ENCODE data around the gene KMT5C.

The KMT5C gene

DNA sequence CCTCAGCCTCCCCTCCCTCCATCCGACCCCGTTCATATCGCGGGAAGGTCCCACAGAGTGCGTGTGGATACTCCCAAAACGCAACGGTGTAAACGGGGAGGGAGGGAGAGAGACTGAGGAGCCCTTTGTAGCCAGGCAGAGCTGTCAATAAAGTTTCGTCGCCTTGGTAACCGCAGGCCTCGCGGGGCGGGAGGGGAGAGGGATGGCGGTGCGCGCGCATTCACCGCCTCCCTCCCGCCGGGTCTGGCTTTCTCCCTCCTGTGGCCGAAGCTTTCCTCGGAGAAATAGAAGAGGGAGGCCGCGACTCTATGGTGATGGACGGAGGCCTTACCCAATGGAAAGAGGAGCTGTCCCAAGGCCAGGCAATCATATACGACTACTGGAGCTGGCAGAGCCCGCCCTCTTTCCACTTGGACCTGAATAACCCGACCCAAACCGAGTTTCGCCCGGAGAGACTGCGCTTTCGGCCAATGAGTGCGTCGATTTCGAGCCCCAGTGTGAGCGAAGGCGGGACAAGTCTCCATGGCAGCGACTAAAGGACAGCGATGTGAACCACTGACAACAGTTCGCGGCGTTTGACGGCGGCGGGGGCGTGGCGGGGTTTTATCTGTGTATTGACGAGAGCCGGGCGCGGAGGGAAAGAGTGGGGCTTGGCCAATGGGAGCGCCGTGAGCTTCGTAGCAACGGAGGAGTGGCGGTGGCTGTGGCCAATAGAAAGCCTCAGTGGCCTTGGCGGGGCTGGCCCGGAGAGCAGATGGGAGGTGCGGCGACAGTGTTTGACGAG is at the start of gene KMT5C:
Gene KMT5C (plus strand): TSS at position 772 of the 784 bp plus-strand sequence. CDS start 2,061 bp downstream, outside the sequence.
- in situ Hi-C loops (cut with HindIII; ENCODE audit: low pct_ligation_motif_present, low pct_unique_long_range_greater_than_20kb, low sequenced_read_pairs) = no loop called here
- peak; percentile 99 for DNase-seq

- in situ Hi-C loops (cut with HindIII; ENCODE audit: low pct_ligation_motif_present, low pct_unique_long_range_greater_than_20kb, low sequenced_read_pairs) = no loop called here
- DNase-seq = no peak
Measured at GRCh38 chr19:55297267-55297666, 42.4 kb upstream of the KMT5C start.

- in situ Hi-C loops (cut with HindIII; ENCODE audit: low pct_ligation_motif_present, low pct_unique_long_range_greater_than_20kb, low sequenced_read_pairs) = no loop called here
- DNase-seq = no peak
Measured at GRCh38 chr19:55299991-55300390, 39.7 kb upstream of the KMT5C start.

GRCh38 chr19:55300886-55301458 is 38.7 kb upstream of the KMT5C start:
- in situ Hi-C loops (cut with HindIII; ENCODE audit: low pct_ligation_motif_present, low pct_unique_long_range_greater_than_20kb, low sequenced_read_pairs) = no loop called here
- no peak for DNase-seq

DNA sequence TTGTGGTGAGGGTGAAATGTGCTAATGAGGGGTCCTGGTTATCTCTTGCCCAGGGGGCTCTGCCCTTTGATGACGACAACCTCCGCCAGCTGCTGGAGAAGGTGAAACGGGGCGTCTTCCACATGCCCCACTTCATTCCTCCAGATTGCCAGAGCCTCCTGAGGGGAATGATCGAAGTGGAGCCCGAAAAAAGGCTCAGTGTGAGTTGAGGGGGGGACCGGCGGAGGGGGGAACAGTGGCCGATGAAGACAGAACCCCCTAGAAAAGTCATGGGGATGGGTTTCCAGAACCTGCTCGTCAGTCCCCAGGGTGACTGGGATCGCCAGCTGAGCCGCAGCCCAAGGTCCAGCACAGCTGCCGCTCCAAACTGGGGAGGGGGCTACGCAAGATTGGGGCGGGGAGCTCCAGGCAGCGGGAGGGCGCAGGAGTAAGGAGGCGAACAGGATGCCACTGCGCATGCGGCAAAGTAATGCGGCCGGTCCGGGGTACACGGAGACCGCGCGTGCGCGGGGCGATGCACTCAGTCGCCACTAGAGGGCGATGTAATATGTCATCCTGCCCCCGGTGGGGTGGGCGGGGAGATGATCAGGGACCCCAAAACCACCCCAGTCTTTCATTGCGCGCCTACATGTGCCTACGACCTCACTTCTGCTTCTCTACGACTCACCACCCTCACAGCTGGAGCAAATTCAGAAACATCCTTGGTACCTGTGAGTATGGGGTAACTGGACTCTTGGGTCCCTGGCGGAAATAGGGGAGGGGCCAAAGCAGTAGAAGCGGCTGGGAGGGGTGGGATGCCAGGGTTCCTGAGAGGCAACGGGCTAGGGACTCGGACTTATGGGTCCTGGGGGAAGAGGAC is 38.0 kb upstream of the KMT5C start:
- in situ Hi-C loops (cut with HindIII; ENCODE audit: low pct_ligation_motif_present, low pct_unique_long_range_greater_than_20kb, low sequenced_read_pairs) = no loop called here
- peak; percentile 77 for DNase-seq

DNA sequence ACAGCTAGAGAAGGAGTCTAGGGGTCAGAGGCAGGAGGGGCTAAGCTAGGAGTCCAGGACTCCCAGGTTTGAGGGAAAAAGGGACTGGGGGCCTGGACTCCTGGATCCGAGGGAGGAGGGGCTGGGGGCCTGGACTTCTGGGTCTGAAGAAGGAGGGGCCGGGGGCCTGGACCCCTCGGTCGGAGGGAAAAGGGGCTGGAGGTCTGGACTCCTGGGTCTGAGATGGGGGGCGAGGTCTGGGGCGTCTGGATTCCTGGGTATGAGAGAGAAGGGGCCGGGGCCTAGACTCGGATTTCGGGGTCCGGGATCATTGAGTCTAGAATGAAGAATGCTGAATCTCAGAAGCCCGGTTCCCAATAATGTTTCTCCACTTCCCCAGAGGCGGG is 37.4 kb upstream of the KMT5C start:
- DNase-seq = no peak
- in situ Hi-C loops (cut with HindIII; ENCODE audit: low pct_ligation_motif_present, low pct_unique_long_range_greater_than_20kb, low sequenced_read_pairs) = no loop called here

DNA sequence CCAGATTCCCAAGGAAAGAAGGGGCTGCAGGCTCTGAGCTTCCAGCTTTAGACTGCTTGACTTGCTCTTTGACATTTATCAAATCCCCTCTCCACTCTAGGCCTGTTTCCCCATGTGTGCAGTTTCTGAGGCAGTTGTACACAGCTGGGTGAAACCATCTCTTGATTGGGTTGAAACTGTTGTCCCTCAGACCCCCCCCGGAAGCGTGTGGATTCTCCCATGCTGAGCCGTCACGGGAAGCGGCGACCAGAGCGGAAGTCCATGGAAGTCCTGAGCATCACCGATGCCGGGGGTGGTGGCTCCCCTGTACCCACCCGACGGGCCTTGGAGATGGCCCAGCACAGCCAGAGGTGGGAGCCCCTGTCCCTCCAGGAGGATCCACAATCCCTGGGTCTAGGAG is 36.2 kb upstream of the KMT5C start:
- in situ Hi-C loops (cut with HindIII; ENCODE audit: low pct_ligation_motif_present, low pct_unique_long_range_greater_than_20kb, low sequenced_read_pairs) = no loop called here

GRCh38 chr19:55304279-55304978 is 35.2 kb upstream of the KMT5C start:
- DNase-seq = peak; percentile 19
- in situ Hi-C loops (cut with HindIII; ENCODE audit: low pct_ligation_motif_present, low pct_unique_long_range_greater_than_20kb, low sequenced_read_pairs) = no loop called here

More for the DNA sequence above, 36.2 kb upstream of the KMT5C start:
- no peak for DNase-seq

DNA sequence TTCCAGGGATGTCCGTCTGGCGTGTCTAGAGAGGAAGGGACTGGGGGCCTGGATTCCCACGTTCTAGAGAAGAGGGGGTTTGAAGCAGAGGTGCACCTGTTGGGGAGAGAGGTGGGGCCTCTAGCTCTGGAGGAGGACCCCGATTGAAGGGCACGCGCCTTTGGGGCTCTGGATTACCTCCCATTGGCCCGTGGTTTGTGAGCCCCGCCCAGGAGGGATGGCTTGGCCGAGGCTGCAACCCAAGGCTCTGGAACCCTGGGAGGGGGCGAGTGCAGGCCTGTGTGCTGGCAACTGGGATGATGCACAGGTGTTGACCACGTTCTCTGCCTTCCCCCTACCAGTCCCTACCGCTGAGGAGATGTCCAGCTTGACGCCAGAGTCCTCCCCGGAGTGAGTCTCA is 34.7 kb upstream of the KMT5C start:
- DNase-seq = no peak
- in situ Hi-C loops (cut with HindIII; ENCODE audit: low pct_ligation_motif_present, low pct_unique_long_range_greater_than_20kb, low sequenced_read_pairs) = no loop called here

GRCh38 chr19:55305491-55305890 is 34.2 kb upstream of the KMT5C start:
- in situ Hi-C loops (cut with HindIII; ENCODE audit: low pct_ligation_motif_present, low pct_unique_long_range_greater_than_20kb, low sequenced_read_pairs) = no loop called here
- DNase-seq = peak; percentile 35

GRCh38 chr19:55305983-55306562 is 33.6 kb upstream of the KMT5C start:
- DNase-seq = no peak
- in situ Hi-C loops (cut with HindIII; ENCODE audit: low pct_ligation_motif_present, low pct_unique_long_range_greater_than_20kb, low sequenced_read_pairs) = no loop called here

DNA sequence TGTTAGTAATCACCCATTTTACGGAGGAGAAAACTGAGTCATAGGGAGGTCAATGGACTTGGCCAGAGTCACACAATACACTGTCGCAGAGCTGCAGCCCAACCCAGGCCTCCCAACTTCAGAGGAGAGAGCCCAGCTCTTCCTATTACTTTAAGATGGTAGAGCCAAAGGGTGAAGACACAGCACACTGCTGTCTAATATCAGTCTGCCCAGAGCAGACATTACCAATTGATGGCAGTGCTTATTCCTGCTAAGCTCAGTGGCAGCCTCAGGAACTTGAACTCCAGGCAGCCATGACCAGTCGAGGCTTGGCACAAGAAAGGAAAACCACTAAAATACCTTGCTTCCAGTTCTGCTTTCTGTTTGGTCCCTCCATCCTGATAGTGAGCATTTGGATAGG is 33.0 kb upstream of the KMT5C start:
- no peak for DNase-seq
- in situ Hi-C loops (cut with HindIII; ENCODE audit: low pct_ligation_motif_present, low pct_unique_long_range_greater_than_20kb, low sequenced_read_pairs) = no loop called here

- in situ Hi-C loops (cut with HindIII; ENCODE audit: low pct_ligation_motif_present, low pct_unique_long_range_greater_than_20kb, low sequenced_read_pairs) = no loop called here
- no peak for DNase-seq
Measured at GRCh38 chr19:55308281-55308680, 31.4 kb upstream of the KMT5C start.

DNA sequence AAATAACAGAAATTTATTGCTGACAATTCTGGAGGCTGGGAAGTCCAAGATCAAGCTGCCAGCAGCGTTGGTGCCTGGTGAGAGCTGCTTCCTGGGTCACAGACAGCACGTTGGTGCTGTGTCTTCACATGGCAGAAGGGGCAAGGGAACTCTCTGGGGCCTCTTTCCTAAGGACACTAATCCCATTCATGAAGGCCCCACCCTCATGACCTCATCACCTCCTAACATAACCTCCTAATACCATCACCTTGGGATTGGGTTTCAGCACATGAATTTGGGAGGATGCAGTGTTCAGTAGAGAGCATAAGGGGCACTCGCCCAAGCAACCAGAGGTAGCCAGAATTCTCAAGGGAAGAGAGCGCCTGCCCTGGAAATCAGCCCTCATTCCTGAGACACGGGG is 30.2 kb upstream of the KMT5C start:
- in situ Hi-C loops (cut with HindIII; ENCODE audit: low pct_ligation_motif_present, low pct_unique_long_range_greater_than_20kb, low sequenced_read_pairs) = no loop called here
- no peak for DNase-seq

DNA sequence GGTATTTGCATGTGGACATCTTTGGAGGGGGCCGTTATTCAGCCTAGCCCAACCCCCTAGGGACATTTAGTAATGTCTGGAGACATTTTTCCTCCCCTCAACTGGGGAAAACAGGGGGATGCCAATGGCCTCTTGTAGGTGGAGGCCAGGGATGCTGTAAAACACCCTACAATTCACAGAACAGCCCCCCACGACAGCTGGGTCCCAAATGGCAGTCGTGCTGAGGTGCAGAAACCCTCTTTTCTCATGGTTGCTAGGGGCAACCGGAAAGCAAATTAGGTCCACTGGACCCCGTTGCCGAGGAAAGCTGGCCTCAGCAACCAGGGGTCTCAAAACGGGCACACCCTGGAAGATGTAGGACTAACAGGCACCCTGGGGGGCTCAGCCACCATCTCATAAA is 29.2 kb upstream of the KMT5C start:
- DNase-seq = no peak
- in situ Hi-C loops (cut with HindIII; ENCODE audit: low pct_ligation_motif_present, low pct_unique_long_range_greater_than_20kb, low sequenced_read_pairs) = no loop called here

- in situ Hi-C loops (cut with HindIII; ENCODE audit: low pct_ligation_motif_present, low pct_unique_long_range_greater_than_20kb, low sequenced_read_pairs) = no loop called here
- DNase-seq = no peak
Measured at GRCh38 chr19:55311397-55311796, 28.3 kb upstream of the KMT5C start.

DNA sequence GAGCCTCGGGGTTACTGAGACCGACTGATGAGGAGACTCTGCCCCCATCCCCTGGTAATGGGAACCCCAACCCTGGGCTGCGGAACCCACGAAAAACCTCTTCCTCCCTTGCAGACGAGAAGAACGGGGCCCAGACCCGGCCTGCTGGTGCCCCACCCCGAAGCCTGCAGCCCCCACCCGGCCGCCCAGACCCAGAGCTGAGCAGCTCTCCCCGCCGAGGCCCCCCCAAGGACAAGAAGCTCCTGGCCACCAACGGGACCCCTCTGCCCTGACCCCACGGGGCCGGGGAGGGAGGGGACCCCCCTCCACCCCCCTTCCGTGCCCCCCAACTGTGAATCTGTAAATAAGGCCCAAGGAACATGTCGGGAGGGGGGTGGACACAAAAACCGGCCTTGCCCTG is 27.9 kb upstream of the KMT5C start:
- in situ Hi-C loops (cut with HindIII; ENCODE audit: low pct_ligation_motif_present, low pct_unique_long_range_greater_than_20kb, low sequenced_read_pairs) = no loop called here
- DNase-seq = no peak

DNA sequence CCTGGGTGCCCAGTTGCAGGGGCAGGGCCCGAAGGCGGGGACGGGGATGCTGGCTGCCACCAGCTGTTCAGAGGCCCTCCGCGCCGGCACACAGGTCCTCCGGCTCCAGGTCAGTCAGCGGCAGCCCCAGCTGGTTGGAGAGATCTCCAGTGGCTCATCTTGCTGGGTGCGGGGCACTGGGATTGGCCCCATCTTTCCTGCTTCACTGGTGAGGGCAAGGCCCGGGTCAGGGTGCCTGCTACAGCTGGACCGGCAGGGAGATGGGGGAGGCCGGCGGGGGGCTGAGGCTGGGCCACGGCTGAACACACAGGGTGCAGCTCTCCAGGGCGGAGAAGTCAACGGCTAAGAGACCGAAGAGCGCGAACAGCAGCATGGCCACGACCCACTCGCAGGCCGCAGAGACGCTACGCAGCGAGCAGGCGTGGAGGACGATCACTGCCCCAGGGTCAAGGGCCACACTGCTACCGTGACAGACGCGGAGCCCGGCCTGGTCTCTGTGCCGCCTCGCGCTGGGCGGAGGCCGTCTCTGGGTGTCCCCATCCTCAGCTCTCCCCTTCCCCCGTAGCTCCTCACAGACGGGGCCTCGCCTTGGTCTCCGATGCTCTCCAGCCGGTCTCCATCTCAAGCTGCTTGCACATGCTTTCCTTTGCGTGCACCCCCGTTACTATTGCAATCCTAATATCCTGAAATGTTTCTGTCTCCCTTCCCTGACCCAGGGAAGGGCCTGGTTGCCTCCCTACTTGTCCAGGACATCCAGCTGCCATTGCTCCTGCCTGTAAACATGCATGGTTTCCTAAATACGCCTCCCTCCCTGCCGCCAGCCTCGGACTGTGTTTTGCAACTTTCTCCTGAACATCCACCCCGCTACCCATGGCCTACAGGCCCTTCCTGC is 26.8 kb upstream of the KMT5C start:
- no peak for DNase-seq
- in situ Hi-C loops (cut with HindIII; ENCODE audit: low pct_ligation_motif_present, low pct_unique_long_range_greater_than_20kb, low sequenced_read_pairs) = no loop called here
